Mucosa of gallbladder (tissue), 1 donor: ENCODE results near the gene CFAP100. TPM values are rescaled to one million over a fixed set of nuclear protein-coding genes. Genes with fewer than 3 reads are reported as not detected.

Experiments
- DNase-seq: peaks from one replicate; pipeline ENCODE4 v3.0.0-alpha.2; 2020; ENCODE audit warnings: low spot score
- total RNA-seq: library from RNA; stranded (reverse); gene quantifications from one replicate; pipeline ENCODE4 v1.2.1, GENCODE V29; 2021
- donor health status: DM: no; HTN: no; CAD: no.

Gene CFAP100
- total RNA-seq, 1 donor from 2014 or later = 0.40 TPM

GRCh38 chr3:126421573-126422119 is 26.9 kb downstream of the CFAP100 start:
- no peak for DNase-seq

GRCh38 chr3:126422121-126422520 is 27.4 kb downstream of the CFAP100 start:
- no peak for DNase-seq

GRCh38 chr3:126422571-126423091 is 27.9 kb downstream of the CFAP100 start:
- DNase-seq = no peak

- DNase-seq = no peak
Observed at GRCh38 chr3:126423191-126424038, 28.7 kb downstream of the CFAP100 start.

- no peak for DNase-seq
Observed at GRCh38 chr3:126424039-126424717, 29.5 kb downstream of the CFAP100 start.

- DNase-seq = no peak
Observed at GRCh38 chr3:126424751-126425150, 30.0 kb downstream of the CFAP100 start.

- no peak for DNase-seq
Observed at GRCh38 chr3:126431103-126431534, 36.4 kb downstream of the CFAP100 start.

- DNase-seq = no peak
Observed at GRCh38 chr3:126432361-126433104, 37.8 kb downstream of the CFAP100 start.

GRCh38 chr3:126433105-126433430 is 38.4 kb downstream of the CFAP100 start:
- DNase-seq = no peak

- DNase-seq = no peak
Observed at GRCh38 chr3:126433496-126434263, 39.0 kb downstream of the CFAP100 start.

- DNase-seq = no peak
Observed at GRCh38 chr3:126434264-126434590, 39.5 kb downstream of the CFAP100 start.

GRCh38 chr3:126434931-126435411 is 40.3 kb downstream of the CFAP100 start:
- DNase-seq = no peak

GRCh38 chr3:126435456-126436315 is 41.0 kb downstream of the CFAP100 start:
- no peak for DNase-seq

GRCh38 chr3:126436826-126437717 is 42.4 kb downstream of the CFAP100 start:
- DNase-seq = no peak

- no peak for DNase-seq
Observed at GRCh38 chr3:126438186-126438585, 43.5 kb downstream of the CFAP100 start.

GRCh38 chr3:126438746-126439145 is 44.0 kb downstream of the CFAP100 start:
- no peak for DNase-seq

GRCh38 chr3:126439346-126439967 is 44.7 kb downstream of the CFAP100 start:
- DNase-seq = no peak

GRCh38 chr3:126439968-126440708 is 45.4 kb downstream of the CFAP100 start:
- DNase-seq = no peak
